HG02610 (cell line): ENCODE data around the gene MSANTD1.
A peak's percentile ranks its signal among the peaks of the same experiment; 100 is the strongest.

Experiments used
- ATAC-seq: cut with Tn5 transposase; IDR thresholded peaks from one replicate; pipeline ENCODE4 v1.9.1; 2021; ENCODE audit warnings: mild to moderate bottlenecking, moderate library complexity; ENCODE audit not compliant: unreplicated experiment

Gene MSANTD1

DNA sequence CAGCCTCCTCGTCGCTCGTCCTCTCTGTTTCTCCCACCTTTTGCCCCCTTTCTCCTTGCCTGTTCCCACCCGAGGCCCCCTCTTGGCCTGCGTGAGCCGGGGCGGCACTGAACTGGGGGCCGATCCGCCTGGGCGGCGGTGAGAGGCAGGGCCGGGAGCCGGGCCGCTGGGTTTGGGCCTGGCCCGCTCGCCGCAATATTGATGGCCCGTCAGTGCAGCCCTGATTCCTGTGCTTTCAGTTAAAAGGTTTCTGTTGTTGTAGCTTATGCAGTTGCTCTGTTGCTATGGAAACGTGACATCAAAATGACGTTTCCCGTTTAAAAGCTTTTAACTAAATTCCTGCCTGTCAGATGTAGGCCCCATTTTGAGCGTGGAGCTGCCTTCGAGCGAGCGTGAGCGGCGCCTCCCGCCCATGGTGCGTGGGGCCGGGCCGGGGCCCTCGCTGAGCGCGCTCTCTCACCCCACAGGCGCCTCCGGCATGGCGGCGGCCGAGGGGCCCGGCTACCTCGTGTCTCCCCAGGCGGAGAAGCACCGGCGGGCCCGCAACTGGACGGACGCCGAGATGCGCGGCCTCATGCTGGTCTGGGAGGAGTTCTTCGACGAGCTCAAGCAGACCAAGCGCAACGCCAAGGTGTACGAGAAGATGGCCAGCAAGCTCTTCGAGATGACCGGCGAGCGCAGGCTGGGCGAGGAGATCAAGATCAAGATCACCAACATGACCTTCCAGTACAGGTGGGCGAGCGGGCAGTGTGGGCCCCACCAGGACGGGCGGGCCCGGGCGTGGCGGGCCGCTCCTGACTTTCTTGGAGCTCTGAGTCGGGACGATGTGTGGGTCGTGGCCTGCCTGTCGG, at the start of gene MSANTD1:
TSS of gene MSANTD1 (plus strand) at position 349 of the 851 bp plus-strand sequence. CDS start at position 413, 64 bp downstream.
- no peak for ATAC-seq

DNA sequence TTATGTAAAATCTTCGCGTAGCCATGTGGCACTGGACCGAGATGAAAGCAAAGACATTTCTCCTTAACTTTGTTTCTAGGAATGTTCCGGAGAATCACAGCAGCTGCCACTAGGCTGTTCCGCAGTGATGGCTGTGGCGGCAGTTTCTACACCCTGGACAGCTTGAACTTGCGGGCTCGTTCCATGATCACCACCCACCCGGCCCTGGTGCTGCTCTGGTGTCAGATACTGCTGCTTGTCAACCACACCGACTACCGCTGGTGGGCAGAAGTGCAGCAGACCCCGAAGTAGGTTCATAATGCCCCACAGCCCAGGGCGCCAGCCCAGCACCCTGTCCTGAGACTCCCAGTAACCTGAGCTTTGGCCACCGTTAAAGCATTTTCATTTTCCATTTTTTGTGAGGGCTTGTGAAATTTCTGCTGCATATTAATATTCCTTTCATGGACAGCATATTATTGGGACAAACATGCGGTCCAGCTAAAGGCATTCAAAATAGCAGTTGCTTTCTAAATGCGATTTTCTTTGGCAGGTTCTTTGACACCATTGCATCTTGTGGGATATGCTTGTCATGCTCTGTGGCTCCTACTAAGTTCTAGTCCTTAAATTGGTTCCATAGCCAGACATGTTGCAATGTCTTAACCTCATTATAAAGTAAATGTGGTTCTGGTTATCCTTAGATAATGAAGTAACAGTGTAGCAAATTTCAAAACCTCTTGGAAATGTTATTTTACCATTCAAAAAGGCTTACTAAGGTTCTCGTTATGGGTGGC, 49.1 kb upstream of the MSANTD1 start:
- no peak for ATAC-seq

DNA sequence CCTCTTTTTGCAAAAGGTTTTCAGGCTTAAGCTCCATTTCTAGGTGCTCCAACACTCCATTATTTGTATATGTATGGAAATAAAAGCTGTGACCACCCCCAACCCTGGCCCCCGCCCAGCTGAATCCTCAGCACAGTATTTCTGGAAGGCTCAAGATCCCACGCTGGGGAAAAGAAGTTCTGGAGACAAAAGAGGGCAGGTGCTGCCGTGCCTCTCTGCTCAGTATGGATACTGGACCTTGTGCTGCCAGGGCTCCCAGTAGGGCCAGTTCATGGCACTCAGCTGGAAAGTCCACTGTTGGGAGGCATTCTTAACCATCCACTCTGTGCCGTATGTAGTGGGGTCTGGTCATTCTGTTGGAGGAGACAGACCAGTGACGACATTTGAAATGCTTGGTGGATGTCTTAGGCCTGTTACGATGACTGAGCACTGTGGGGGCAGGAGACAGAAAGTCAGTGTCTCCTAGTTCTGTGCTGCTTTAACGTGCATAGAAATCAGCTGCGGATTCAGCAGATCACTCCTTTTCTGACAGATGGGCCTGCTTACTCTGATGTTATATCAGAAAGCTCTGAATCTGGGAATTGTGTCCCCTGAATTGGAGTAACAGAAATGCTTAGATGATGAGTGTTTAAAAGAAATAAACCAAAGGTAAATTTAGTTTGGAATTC, 48.4 kb upstream of the MSANTD1 start:
- ATAC-seq: no peak

DNA sequence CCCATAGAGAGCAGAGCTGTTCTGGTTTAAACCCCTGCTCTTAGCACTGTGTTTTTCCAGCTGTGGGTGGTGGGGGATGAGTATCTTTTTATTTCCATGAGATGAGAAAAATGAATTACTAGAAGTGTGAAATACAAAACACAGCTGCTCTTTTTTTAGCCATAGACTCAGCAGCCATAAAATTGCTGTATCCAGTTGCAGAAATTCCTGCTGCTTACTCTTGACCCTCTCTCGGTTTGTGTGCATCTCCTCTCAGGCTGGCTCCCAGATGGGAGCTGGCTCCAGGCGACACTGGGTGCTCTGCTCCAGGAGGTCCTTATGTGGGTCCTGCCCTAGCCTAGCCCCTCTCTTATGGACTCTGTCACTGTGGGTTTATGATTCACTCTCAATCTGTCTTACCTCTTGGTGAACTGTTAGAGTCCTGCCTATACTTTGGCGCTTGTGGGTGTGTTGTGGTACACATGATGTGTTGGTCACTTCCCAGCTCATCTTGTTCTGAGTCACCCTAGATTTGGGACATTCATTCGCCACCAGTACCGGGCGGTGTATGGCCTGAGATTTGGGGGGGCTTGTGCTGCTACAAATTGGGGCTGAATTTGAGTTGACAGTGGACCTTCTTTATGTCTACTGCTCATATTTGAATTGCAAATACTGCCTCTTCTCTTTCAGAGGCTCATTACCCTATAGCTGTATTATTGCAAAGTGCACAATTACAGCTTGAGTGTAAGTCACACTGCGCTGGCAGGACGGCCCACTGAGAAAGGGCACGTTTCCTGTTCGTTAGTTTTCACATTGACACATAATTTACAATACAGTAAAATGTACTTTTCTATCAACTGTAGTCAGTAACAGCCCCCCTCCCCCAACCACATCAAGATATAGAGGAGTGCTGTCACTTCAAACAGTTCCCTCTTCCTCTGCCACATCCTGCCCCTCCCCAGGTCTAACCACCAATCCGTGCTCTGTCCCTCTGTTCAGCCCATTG, 46.9 kb upstream of the MSANTD1 start:
- ATAC-seq: peak; percentile 57

DNA sequence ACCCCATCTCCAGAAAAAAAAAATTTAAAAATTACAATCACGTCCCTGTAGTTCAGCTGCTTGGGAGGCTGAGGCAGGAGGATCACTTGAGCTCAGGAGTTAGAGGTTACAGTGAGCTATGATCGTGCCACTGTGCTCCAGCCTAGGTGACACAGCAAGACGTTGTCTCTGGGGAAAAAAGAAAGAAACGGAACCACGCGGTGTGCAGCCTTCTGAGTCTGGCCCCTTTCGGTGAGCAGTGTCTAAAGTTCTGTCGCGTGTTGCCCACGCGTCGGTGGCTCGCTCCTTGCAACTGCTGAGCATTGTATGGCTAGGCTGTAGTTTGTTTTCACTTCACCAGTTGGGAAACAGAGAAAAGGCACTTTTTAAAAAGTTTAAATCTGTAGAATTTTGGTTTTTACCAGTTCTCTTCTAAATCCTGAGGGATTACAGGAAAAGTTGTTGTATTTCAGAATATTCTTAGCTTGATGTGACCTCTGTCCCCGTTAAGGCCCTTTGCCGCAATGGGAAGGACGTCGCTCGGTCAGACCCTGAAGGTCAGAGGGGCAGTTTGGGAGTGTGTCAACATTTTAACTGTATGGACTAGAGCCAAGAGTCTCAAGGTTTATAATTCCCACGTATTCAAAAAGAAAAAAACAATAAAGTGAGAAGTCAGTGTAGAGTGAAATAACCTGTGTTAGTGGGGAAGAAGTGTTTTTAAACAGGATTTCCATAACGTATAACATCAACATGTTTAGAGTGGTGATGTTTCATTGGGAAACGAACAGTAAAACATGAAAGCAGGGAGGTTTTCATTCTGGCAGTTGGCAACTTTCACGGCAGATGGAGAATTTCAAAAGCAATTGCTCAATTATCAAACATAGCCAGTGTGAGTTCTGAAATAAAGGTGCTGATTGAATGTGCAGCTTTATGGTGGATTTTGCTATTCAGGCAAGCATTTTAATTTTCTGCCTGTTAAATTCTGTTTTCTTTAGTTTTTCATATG, 45.8 kb upstream of the MSANTD1 start:
- ATAC-seq: no peak

DNA sequence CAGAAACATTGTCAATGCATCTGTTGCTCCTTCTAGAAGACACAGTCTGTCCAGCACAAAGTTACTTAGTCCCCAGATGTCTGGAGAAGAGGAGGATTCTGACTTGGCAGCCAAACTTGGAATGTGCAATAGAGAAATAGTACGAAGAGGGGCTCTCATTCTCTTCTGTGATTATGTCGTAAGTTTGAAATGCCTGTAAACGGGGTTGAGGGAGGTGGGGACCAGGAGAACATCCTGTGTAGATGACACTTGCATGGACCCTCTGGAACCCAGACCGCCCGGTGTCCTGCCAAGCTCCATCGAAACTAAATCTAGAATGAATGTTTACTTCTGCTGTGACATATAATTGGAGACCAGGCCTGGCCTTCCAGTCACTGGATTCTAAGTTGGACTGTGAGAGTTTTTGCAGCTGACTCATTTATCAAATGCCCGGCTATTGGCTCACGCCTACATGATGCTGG, 45.0 kb upstream of the MSANTD1 start:
- ATAC-seq: no peak

DNA sequence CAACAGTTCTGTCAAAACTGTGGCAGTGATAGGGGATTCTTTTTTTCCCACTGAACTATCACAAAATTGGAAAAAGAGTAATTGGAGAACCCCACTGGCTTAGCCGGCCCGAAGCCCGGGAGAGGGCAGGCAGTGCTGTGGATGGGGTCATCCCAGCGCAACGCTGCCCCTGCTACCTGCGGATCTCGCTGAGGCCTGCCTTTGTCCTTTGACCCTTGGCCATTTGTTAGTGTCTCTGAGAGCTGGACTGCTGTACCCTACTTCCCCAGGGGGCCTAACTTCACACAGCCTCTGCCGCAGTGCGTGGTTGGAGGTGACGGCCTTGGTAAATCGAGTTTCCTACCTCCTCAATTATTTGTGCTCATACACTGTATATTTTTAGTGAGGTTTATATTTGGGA, 43.0 kb upstream of the MSANTD1 start:
- ATAC-seq: no peak

DNA sequence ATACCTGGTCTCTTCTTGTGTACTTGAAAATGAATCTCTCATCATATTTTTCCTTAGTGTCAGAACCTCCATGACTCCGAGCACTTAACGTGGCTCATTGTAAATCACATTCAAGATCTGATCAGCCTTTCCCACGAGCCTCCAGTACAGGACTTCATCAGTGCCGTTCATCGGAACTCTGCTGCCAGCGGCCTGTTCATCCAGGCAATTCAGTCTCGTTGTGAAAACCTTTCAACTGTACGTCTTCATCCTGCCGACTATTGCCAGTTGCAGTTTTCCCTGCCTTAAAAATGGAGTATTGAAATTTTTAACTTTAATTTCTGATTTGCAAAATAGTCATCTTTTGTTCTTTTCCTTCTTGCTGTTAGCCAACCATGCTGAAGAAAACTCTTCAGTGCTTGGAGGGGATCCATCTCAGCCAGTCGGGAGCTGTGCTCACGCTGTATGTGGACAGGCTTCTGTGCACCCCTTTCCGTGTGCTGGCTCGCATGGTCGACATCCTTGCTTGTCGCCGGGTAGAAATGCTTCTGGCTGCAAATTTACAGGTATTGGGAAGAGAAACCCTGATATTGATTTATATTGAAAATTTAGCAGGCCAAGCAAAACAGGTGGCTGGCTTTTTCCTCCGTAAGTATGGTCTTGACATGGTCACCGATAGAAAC, 42.4 kb upstream of the MSANTD1 start:
- no peak for ATAC-seq

DNA sequence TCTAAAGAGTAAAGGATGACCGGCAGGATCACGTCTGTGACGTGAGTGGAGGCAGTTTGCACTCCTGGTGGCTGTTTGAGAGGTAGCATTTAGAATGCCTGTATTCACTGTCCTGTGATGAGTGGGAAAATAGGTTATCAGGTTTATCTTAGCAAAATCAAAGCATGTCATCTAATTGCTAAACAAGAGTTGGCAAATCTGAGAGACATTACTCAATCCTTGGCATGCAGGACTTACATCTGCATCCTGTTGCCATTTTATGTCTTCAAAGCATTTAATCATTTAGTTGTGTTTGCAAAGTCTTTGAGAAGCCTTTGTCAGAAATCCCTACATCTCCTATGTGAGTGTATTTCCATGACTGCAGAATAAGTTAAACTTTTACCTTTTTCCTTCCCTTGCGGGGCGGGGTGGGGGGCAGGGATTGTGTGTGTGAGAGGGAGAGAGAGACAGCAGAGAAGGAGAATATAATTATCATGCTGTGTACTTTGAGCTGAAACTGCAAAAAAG, 41.4 kb upstream of the MSANTD1 start:
- ATAC-seq: no peak

DNA sequence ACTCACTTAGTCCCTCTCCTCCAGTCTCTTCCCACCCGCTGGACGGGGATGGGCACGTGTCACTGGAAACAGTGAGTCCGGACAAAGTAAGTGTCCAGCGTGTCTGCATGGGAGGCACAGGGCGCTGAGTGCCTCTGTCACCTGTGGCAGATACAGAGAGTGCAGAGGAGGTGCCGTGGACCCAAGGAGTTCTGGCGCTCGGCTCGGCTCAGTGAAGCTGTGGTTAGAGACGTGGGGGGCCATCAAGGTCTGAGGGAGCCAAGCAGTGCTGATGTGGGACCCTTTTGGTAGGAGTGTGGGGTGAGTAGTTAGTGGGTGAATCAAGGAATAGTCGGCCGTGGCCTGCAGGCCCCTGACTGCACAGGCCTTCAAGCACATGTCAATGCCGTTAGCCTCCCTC, 40.1 kb upstream of the MSANTD1 start:
- ATAC-seq: no peak

DNA sequence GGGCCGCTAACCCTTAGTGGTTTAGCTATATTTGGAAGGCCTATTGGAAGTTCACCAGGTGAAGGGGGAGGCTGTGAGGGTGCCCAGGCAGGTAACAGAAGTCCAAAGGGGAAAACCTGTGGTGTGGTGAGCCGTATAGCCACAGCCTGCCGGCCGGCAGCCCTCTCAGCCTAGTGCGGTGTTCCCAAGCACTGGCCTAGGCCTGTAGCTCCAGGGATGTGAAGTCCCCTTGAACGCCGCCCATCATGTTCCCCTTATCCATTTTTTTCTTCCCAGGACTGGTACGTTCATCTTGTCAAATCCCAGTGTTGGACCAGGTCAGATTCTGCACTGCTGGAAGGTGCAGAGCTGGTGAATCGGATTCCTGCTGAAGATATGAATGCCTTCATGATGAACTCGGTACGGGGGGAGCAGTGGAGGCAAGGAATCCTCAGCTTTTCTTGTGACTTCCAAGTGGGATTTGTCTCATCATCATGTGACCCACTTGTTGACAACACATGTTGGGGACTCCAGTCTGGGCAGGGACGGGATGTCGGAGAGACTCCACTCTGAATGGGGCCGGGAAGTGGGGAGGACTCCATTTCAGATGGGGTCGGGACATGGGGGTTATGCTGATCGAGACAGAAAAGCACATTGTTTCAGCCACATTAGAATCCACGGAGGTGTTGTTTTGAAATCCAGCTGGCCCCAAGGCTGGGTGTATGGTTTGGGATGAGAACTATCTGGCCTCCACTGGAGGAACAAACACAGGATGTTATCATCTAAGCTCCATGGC, 39.2 kb upstream of the MSANTD1 start:
- no peak for ATAC-seq

DNA sequence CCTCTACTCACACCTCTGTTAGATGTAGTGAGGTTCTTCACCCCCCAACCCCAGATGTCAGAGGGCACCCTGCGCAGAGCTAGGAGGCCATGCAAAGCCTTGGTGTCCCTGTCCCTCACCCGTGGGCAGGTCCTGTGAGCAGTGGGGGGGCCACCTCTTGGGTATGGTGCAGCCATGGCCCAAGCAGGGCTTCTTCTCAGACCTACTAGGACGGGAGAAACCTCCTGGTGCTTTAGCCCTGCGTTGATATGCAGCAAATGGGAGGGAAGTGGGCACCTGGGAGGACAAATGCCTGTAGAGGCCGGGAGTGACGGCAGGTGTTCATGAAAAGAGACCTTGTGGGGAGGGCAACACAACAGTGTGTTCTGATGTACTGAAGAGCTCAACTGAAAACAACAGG, 38.5 kb upstream of the MSANTD1 start:
- no peak for ATAC-seq

DNA sequence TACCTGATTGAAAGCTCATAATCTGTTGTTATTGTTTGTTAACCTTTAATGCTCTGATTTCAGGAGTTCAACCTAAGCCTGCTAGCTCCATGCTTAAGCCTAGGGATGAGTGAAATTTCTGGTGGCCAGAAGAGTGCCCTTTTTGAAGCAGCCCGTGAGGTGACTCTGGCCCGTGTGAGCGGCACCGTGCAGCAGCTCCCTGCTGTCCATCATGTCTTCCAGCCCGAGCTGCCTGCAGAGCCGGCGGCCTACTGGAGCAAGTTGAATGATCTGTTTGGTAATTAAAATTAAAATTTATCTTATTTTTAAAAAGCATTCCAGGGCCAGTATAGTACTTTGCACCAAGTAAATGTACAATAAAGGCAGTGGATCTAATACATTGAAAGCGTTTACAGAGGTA, 37.1 kb upstream of the MSANTD1 start:
- ATAC-seq: no peak

DNA sequence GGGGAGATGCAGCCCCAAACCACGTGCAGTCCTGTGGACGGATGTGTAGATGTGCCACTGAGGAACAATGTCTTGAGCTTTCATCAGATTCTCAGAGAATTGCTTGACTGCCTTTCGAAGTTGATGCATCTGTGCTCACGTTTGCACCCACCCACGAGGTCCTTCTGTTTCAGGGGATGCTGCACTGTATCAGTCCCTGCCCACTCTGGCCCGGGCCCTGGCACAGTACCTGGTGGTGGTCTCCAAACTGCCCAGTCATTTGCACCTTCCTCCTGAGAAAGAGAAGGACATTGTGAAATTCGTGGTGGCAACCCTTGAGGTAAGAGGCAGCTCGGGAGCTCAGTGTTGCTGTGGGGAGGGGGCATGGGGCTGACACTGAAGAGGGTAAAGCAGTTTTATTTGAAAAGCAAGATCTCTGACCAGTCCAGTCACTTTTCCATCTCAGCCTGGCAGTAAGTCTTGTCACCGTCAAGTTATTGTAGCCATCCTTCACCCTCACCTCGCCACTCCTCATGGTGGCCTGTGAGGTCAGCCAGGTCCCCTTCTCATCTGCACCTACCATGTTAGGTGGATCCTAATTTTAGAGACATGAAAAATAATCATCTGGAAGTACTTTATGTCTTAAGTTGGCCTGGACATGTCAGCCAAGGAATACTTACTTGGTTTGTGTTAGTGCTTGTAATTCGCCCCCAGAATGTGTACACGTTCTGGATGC, 36.4 kb upstream of the MSANTD1 start:
- no peak for ATAC-seq

DNA sequence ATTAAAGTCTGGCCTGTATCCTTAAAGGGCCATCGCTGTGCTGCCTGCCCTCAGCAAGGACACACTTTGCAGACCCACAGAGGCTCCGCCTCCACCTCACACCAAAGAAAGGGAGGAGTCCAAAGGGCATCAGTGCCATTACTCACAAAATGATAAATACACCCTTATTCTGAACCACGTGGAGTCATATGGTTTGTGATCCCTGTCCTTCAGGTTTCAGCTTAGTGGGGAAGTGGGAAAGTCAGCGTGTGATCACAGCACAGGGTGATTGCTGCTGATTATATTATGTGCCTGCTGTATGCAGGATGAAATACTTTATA, 35.9 kb upstream of the MSANTD1 start:
- no peak for ATAC-seq

DNA sequence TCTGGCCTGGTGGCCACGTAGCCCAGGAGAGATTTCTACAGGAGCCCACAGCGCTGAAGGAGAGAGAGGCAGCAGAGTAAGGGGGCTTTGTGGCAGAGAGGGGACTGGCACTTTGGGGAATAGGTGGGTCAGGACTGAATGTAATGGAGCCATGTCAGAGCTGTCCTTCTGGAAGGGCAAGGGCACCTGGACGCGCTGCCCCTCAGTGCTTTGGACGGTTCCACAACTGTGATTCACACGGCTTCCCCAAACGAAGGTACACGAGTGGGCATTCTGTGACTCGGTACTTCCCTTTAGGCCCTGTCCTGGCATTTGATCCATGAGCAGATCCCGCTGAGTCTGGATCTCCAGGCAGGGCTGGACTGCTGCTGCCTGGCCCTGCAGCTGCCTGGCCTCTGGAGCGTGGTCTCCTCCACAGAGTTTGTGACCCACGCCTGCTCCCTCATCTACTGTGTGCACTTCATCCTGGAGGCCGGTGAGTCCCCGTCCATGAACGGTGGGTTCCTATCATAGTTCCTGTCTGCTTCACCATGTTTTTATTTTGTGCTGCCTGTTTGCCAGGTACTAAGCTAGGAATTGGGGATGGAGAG, 35.2 kb upstream of the MSANTD1 start:
- ATAC-seq: no peak

DNA sequence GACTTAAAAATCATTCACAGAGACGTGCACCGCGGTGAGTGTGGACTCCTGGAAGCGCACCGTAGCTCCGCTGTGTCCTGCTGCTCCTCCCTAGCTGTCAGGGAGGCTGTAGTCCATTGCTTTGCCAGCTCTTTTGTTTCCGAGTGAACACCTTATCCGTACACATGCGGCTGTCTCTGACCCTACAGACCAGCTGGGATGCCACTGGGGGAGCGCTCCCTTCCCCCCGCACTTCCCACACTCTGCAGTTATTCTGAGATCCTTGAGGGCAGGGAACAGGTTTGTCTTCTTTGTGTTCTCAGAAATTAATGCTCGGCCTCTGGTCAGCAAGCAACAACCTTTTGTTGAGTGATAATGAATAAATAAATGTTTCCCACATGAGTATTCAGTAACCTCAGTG, 33.7 kb upstream of the MSANTD1 start:
- no peak for ATAC-seq
